H9 (cell line): ENCODE data around the gene TRIO. TPM values are rescaled to one million over a fixed set of nuclear protein-coding genes. Genes with fewer than 3 reads are reported as not detected.

Source experiments
- DNase-seq: peaks from one replicate; pipeline ENCODE4 v3.0.0-alpha.2; 2017
- H2AFZ ChIP-seq: one replicate; pipeline ENCODE4 v1.6.1; 2013; ENCODE audit warnings: mild to moderate bottlenecking, low read length, control low read depth, moderate library complexity
- H2AK5ac ChIP-seq: 2 replicates; pipeline ENCODE4 v1.6.1; 2013; ENCODE audit warnings: low read length, control low read depth, mixed read lengths; ENCODE audit not compliant: insufficient read length
- H2BK120ac ChIP-seq: one replicate; pipeline ENCODE4 v1.6.1; 2013; ENCODE audit warnings: low read depth, mild to moderate bottlenecking, low read length, control low read depth, inconsistent platforms; ENCODE audit not compliant: poor library complexity, severe bottlenecking
- H2BK12ac ChIP-seq: 2 replicates; pipeline ENCODE4 v1.6.1; 2013; ENCODE audit warnings: low read length, control low read depth, mixed read lengths, low read depth; ENCODE audit not compliant: insufficient read length
- H2BK15ac ChIP-seq: 2 replicates; pipeline ENCODE4 v1.6.1; 2013; ENCODE audit warnings: low read depth, low read length, control low read depth
- H2BK20ac ChIP-seq: one replicate; pipeline ENCODE4 v1.6.1; 2013; ENCODE audit warnings: low read depth, mild to moderate bottlenecking, low read length, control low read depth, inconsistent platforms; ENCODE audit not compliant: poor library complexity, severe bottlenecking
- H2BK5ac ChIP-seq: 2 replicates; pipeline ENCODE4 v1.6.1; 2013; ENCODE audit warnings: low read length, control low read depth, mixed read lengths; ENCODE audit not compliant: insufficient read length
- H3K14ac ChIP-seq: 2 replicates; pipeline ENCODE4 v1.6.1; 2013; ENCODE audit warnings: low read length, control low read depth; ENCODE audit not compliant: insufficient read depth
- H3K18ac ChIP-seq: 2 replicates; pipeline ENCODE4 v1.6.1; 2013; ENCODE audit warnings: low read depth, mild to moderate bottlenecking, mixed read lengths, low read length, control low read depth; ENCODE audit not compliant: insufficient read length
- H3K23ac ChIP-seq: 2 replicates; pipeline ENCODE4 v1.6.1; 2013; ENCODE audit warnings: low read length, control low read depth, mixed read lengths, low read depth; ENCODE audit not compliant: insufficient read length
- H3K23me2 ChIP-seq: 2 replicates; pipeline ENCODE4 v1.6.1; 2013; ENCODE audit warnings: low read depth, mild to moderate bottlenecking, mixed read lengths, low read length, control low read depth; ENCODE audit not compliant: insufficient read length, poor library complexity, severe bottlenecking
- H3K27ac ChIP-seq: 2 replicates; pipeline ENCODE4 v1.5.1; 2013; ENCODE audit warnings: low read length, control low read depth, mixed read lengths, low read depth; ENCODE audit not compliant: insufficient read length
- H3K27me3 ChIP-seq: 2 replicates; pipeline ENCODE4 v1.6.1; 2013; ENCODE audit warnings: low read length, control low read depth, inconsistent platforms; ENCODE audit not compliant: insufficient read depth
- H3K4ac ChIP-seq: 2 replicates; pipeline ENCODE4 v1.6.1; 2013; ENCODE audit warnings: low read depth, mild to moderate bottlenecking, control low read depth, inconsistent platforms, low read length, moderate library complexity
- H3K4me1 ChIP-seq: 2 replicates; pipeline ENCODE4 v1.6.1; 2013; ENCODE audit warnings: low read length, control low read depth, inconsistent platforms; ENCODE audit not compliant: insufficient read depth
- H3K4me2 ChIP-seq: 2 replicates; pipeline ENCODE4 v1.6.1; 2013; ENCODE audit warnings: low read length, control low read depth, mixed read lengths; ENCODE audit not compliant: insufficient read length, insufficient read depth
- H3K56ac ChIP-seq: 2 replicates; pipeline ENCODE4 v1.6.1; 2013; ENCODE audit warnings: low read depth, mild to moderate bottlenecking, mixed read lengths, low read length, control low read depth; ENCODE audit not compliant: insufficient read length
- H3K79me1 ChIP-seq: 2 replicates; pipeline ENCODE4 v1.6.1; 2013; ENCODE audit warnings: low read depth, mild to moderate bottlenecking, moderate library complexity, low read length, control low read depth, inconsistent platforms; ENCODE audit not compliant: insufficient read depth, poor library complexity, severe bottlenecking
- H3K79me2 ChIP-seq: 2 replicates; pipeline ENCODE4 v1.6.1; 2013; ENCODE audit warnings: low read length, control low read depth, inconsistent platforms; ENCODE audit not compliant: insufficient read depth
- H3K9ac ChIP-seq: 2 replicates; pipeline ENCODE4 v1.6.1; 2013; ENCODE audit warnings: low read length, control low read depth, mixed read lengths; ENCODE audit not compliant: insufficient read length; ENCODE audit errors: extremely low read depth
- H3K9me3 ChIP-seq: one replicate; pipeline ENCODE4 v1.6.1; 2013; ENCODE audit warnings: low read depth, low read length, inconsistent platforms; ENCODE audit not compliant: control insufficient read depth
- H3T11ph ChIP-seq: one replicate; pipeline ENCODE4 v1.6.1; 2013; ENCODE audit warnings: mild to moderate bottlenecking, low read length, control low read depth, inconsistent platforms
- H4K20me1 ChIP-seq: one replicate; pipeline ENCODE4 v1.6.1; 2013; ENCODE audit not compliant: control insufficient read depth, insufficient read length, insufficient read depth
- H4K5ac ChIP-seq: 2 replicates; pipeline ENCODE4 v1.6.1; 2013; ENCODE audit warnings: low read depth, mild to moderate bottlenecking, mixed read lengths, low read length, control low read depth; ENCODE audit not compliant: insufficient read length
- H4K8ac ChIP-seq: replicated peaks from 2 replicates; pipeline ENCODE4 v1.6.1; 2013; ENCODE audit warnings: low read length, control low read depth, mixed read lengths, low read depth; ENCODE audit not compliant: insufficient read length
- H4K91ac ChIP-seq: 2 replicates; pipeline ENCODE4 v1.6.1; 2013; ENCODE audit warnings: low read depth, mild to moderate bottlenecking, moderate library complexity, mixed read lengths, low read length, control low read depth; ENCODE audit not compliant: insufficient read length
- H3K27ac Mint-ChIP-seq, 3 experiments: 2 replicates in 2 of 3; 3 replicates in 1 of 3; pipeline ENCODE4 v1.8.0; 2020 to 2021; ENCODE audit warnings: mixed read lengths in 3 of 3, mild to moderate bottlenecking in 1 of 3, moderate library complexity in 1 of 3
- H3K27me3 Mint-ChIP-seq: 2 replicates; pipeline ENCODE4 v1.8.0; 2021; ENCODE audit warnings: low read depth, mild to moderate bottlenecking, moderate library complexity, mixed read lengths
- H3K36me3 Mint-ChIP-seq, 3 experiments: 2 replicates in 2 of 3; 3 replicates in 1 of 3; pipeline ENCODE4 v1.8.0; 2020 to 2021; ENCODE audit warnings: low read depth in 3 of 3, mixed read lengths in 3 of 3; ENCODE audit not compliant: insufficient read depth in 1 of 3
- H3K4me1 Mint-ChIP-seq, 2 experiments: 2 replicates each; pipeline ENCODE4 v1.8.0; 2020; ENCODE audit warnings: mixed read lengths in 2 of 2
- H3K4me3 Mint-ChIP-seq, 2 experiments: 2 replicates in 1 of 2; 3 replicates in 1 of 2; pipeline ENCODE4 v1.8.0; 2020 to 2021; ENCODE audit warnings: mild to moderate bottlenecking in 2 of 2, mixed read lengths in 2 of 2, moderate library complexity in 1 of 2
- H3K9me3 Mint-ChIP-seq, 2 experiments: 2 replicates in 1 of 2; 3 replicates in 1 of 2; pipeline ENCODE4 v1.8.0; 2020; ENCODE audit warnings: mild to moderate bottlenecking in 2 of 2, mixed read lengths in 2 of 2, moderate library complexity in 1 of 2
- WGBS: extraction: QIAGEN DNeasy Blood & Tissue Kit; methylation state at CpG from one replicate; pipeline ENCODE4 v1.1.7; 2013; ENCODE audit warnings: missing lambda C conversion rate, low lambda C conversion rate, mixed read lengths; ENCODE audit not compliant: insufficient read length; ENCODE audit errors: extremely low coverage; 5-methylcytosine and 5-hydroxymethylcytosine counted together
- total RNA-seq: library from RNA; stranded (reverse); gene quantifications from 2 replicates; pipeline ENCODE4 v1.2.1, GENCODE V29; 2021
- TF ChIP-seq, protein P1 (sequence below): fragments of 200-600 bp; sonication (generic); conservative IDR thresholded peaks from 3 replicates; pipeline ENCODE4 v1.8.0; 2021; ENCODE audit warnings: antibody characterized with exemption, mild to moderate bottlenecking

The TRIO gene
- total RNA-seq, 1 experiment from 2014 or later: 87.8 TPM

DNA sequence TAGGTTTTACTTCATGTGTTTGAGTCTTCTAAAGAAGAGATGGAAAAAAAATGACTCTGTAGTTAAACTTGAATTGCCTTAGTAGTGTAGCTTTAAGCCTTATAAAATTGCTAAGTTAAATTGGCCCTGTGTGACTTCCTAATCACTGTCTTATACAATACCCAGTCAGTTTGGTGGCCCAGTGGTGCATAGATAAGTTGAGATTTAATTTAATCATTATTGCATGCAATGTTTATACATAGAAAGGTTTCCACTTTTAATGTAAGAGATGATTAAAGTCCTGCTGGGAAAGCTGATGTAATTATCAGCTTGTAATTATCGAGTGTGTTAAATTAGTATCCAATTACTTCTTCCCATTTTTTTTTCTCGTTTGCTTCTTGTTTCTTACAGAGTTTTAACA is 187.1 kb downstream of the TRIO start:
- WGBS: no CpG with 5 or more reads among the region's 2 CpGs
- Histone ChIP-seq H3K23me2 (no peaks in the 10 kb centered on the region), H3K79me2 (no peaks in the 10 kb centered on the region), H3K27me3 (no peaks in the 10 kb centered on the region), H3K18ac (no peak overlapping the region), H3K23ac (no peak overlapping the region), H3K9ac (no peak overlapping the region), H2AFZ (no peak overlapping the region), H3K4me2 (no peak overlapping the region), H3K79me1 (no peaks in the 10 kb centered on the region), H4K8ac (no peak overlapping the region), H2BK20ac (no peak overlapping the region), H2BK12ac (no peak overlapping the region), H4K91ac (no peak overlapping the region), H4K5ac (no peak overlapping the region), H2BK120ac (no peak overlapping the region), H3K27ac (no peak overlapping the region), H3K14ac (no peak overlapping the region), H3T11ph (no peak overlapping the region), H2BK15ac (no peak overlapping the region), H2AK5ac (no peak overlapping the region), H3K4ac (no peak overlapping the region), H3K56ac (no peak overlapping the region), H2BK5ac (no peak overlapping the region), H4K20me1 (no peaks in the 10 kb centered on the region), H3K4me1 (no peaks in the 10 kb centered on the region), H3K9me3 (no peaks in the 10 kb centered on the region)
- Mint-ChIP-seq H3K27ac (peak overlapping the region in 1 of 3 experiments; percentile 21; a peak in 1 of 7 replicates), H3K4me3 (no peak overlapping the region), H3K36me3 (peaks cover 5 to 19% (median 11%) of the 10 kb centered on the region in 3 experiments; a peak in 6 of 7 replicates), H3K27me3 (no peaks in the 10 kb centered on the region; the same call in 1 of the 2 replicates), H3K4me1 (peaks cover 6 to 20% of the 10 kb centered on the region in 2 experiments), H3K9me3 (no peaks in the 10 kb centered on the region)
- TF ChIP-seq, protein P1, sequence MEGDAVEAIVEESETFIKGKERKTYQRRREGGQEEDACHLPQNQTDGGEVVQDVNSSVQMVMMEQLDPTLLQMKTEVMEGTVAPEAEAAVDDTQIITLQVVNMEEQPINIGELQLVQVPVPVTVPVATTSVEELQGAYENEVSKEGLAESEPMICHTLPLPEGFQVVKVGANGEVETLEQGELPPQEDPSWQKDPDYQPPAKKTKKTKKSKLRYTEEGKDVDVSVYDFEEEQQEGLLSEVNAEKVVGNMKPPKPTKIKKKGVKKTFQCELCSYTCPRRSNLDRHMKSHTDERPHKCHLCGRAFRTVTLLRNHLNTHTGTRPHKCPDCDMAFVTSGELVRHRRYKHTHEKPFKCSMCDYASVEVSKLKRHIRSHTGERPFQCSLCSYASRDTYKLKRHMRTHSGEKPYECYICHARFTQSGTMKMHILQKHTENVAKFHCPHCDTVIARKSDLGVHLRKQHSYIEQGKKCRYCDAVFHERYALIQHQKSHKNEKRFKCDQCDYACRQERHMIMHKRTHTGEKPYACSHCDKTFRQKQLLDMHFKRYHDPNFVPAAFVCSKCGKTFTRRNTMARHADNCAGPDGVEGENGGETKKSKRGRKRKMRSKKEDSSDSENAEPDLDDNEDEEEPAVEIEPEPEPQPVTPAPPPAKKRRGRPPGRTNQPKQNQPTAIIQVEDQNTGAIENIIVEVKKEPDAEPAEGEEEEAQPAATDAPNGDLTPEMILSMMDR: no peak
- DNase-seq: no peak
